Smooth muscle cell of the brain vasculature (primary cell): Measurements from ENCODE around the gene WIF1.

Experiments used
- DNase-seq: peaks from one replicate; pipeline ENCODE4 v3.0.0-alpha.2; 2012; ENCODE audit warnings: low read depth, low spot score

WIF1 gene

GRCh38 chr12:65022960-65023359 is 98.1 kb downstream of the WIF1 start:
- no peak for DNase-seq

GRCh38 chr12:65022421-65022820 is 98.7 kb downstream of the WIF1 start:
- DNase-seq, result no peak

GRCh38 chr12:65019696-65020234 is 101.3 kb downstream of the WIF1 start:
- DNase-seq, result no peak

- DNase-seq, result no peak
These were observed 104.0 kb downstream of the WIF1 start for GRCh38 chr12:65016881-65017650.

GRCh38 chr12:65015850-65016249 is 105.3 kb downstream of the WIF1 start:
- DNase-seq, result no peak

GRCh38 chr12:65014504-65015271 is 106.4 kb downstream of the WIF1 start:
- no peak for DNase-seq

GRCh38 chr12:65010437-65010836 is 110.7 kb downstream of the WIF1 start:
- no peak for DNase-seq

- no peak for DNase-seq
These were observed 115.4 kb downstream of the WIF1 start for GRCh38 chr12:65005716-65006115.

GRCh38 chr12:65004270-65004669 is 116.8 kb downstream of the WIF1 start:
- DNase-seq, result no peak
